ENCODE results near the gene SLC6A20. TPM values are rescaled to one million over a fixed set of nuclear protein-coding genes. Genes with fewer than 3 reads are reported as not detected.

Gene SLC6A20, protein sequence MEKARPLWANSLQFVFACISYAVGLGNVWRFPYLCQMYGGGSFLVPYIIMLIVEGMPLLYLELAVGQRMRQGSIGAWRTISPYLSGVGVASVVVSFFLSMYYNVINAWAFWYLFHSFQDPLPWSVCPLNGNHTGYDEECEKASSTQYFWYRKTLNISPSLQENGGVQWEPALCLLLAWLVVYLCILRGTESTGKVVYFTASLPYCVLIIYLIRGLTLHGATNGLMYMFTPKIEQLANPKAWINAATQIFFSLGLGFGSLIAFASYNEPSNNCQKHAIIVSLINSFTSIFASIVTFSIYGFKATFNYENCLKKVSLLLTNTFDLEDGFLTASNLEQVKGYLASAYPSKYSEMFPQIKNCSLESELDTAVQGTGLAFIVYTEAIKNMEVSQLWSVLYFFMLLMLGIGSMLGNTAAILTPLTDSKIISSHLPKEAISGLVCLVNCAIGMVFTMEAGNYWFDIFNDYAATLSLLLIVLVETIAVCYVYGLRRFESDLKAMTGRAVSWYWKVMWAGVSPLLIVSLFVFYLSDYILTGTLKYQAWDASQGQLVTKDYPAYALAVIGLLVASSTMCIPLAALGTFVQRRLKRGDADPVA
- total RNA-seq: 22.7 TPM
- long read RNA-seq, full-length matches to known transcripts: 19 of 33 reads
- long read RNA-seq, partial matches to known transcripts: 6 of 33 reads
- long read RNA-seq, other reads (novel, unspliced or antisense): 8 of 33 reads

GRCh38 chr3:45795882-45796765 is at the start of gene SLC6A20:
SLC6A20 (minus strand) TSS chr3:45796536; CDS start chr3:45796419, 117 bp downstream.
- ATAC-seq (peak; percentile 54), DNase-seq (peak; percentile 73)
- Histone ChIP-seq H3K27me3 (peaks cover 58% of the 10 kb centered on the region), H3K27ac (peak within 1 kb of the TSS; percentile 36), H3K36me3 (no peaks in the 10 kb centered on the region), H3K4me1 (peaks cover 9% of the 10 kb centered on the region), H3K4me3 (peak within 1 kb of the TSS; percentile 51), H3K9me3 (no peaks in the 10 kb centered on the region)
- TF ChIP-seq CTCF (IDR thresholded peaks at IDR 0.05): no peak
- intact Hi-C loops (cut with DNase I): no loop called here

GRCh38 chr3:45844616-45845015 is 48.3 kb upstream of the SLC6A20 start:
- TF ChIP-seq CTCF (IDR thresholded peaks at IDR 0.05): no peak
- Histone ChIP-seq H3K27me3 (no peaks in the 10 kb centered on the region), H3K27ac (no peak overlapping the region), H3K36me3 (no peaks in the 10 kb centered on the region), H3K4me3 (no peak overlapping the region), H3K9me3 (no peaks in the 10 kb centered on the region), H3K4me1 (peaks cover 14% of the 10 kb centered on the region)
- DNase-seq (no peak), ATAC-seq (no peak)
- intact Hi-C loops (cut with DNase I): no loop called here

DNA sequence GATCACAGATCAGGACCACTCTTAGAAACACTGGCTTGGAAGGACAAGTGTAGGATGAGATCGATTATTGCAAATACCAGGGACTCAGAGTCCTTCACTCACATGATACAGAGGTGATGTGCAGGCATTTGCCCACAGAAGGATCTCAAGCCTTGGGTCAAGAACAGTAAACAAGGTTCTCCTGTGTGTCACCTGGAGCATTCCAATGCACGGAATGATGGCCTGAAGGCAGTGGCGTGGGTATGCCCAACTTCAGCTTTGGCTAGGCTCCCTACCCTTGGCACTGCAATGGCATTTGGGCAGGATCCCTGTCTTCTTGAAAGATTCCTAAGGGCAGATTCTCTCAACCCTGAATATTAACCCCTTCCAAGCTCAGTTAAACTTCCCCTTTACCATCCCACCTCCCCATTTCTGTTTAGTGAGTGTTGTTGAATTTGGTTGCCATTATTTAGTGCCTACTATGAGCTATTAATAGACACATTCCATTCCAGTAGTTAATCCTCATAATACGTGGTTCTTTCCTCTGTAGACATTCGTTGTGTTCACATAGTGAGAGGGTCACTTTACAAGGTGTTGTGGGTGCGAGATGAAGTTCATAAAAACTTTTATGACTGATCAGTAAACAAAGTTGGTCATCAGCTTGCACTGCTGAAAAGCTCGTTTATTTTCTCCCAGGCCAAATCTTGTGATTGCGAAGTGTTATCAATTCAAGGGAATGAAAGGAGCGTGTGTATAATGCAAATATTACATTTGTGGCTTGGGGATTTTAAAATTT is 46.7 kb upstream of the SLC6A20 start:
- no peak overlapping the region for H3K4me3 ChIP-seq
- H3K36me3 ChIP-seq: no peaks in the 10 kb centered on the region
- no peaks in the 10 kb centered on the region for H3K27me3 ChIP-seq
- no peak overlapping the region for H3K27ac ChIP-seq
- DNase-seq: no peak
- TF ChIP-seq CTCF (IDR thresholded peaks at IDR 0.05): no peak
- H3K9me3 ChIP-seq: no peaks in the 10 kb centered on the region
- ATAC-seq: no peak
- intact Hi-C loops (cut with DNase I): no loop called here
- H3K4me1 ChIP-seq: peaks cover 14% of the 10 kb centered on the region

DNA sequence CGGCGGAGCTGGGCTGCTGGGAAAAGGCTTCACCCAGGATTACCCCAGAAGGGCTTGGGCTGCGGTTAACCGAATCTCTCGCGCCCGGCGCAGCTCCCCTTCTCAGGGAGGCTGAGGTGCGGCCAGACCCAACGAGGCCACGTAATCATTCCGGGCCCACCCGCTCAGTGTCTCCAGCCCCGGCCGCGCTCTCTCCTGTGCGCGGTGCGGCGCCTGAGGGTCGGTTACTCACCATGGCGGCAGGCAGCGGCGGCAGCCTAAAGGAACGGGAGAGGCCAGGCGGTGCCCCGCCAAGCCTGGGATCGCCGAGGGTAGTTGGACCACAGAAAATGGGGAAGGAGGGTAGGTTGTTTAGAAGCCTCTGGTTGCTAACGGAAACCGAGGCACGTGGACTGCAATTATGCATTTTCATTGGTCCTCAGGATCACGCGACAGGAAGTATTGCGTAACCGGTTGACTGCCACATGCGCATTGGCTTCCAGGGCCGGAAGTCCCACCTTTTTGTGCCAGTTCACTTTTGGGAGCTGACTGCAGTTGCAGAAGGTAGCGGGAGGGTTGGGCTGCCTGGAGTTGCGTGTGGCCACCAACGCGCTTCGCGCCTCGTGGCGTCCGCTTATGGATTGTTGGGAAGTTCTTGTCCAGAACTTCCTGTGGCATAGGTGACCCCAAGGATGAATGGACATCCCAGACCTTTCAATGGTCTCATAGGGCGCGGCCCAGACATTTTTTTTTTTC is 45.6 kb upstream of the SLC6A20 start, which contains the start of gene LZTFL1:
Gene LZTFL1, minus strand, starts transcription at position 363 of the 735 bp plus-strand sequence. Its CDS starts 128 bp downstream, at position 235.
- Histone ChIP-seq H3K4me3 (peak within 1 kb of the TSS; percentile 70), H3K9me3 (no peaks in the 10 kb centered on the region), H3K4me1 (peaks cover 14% of the 10 kb centered on the region), H3K36me3 (peaks cover 2% of the 10 kb centered on the region), H3K27me3 (no peaks in the 10 kb centered on the region), H3K27ac (peak within 1 kb of the TSS; percentile 80)
- peak; percentile 91 for DNase-seq
- no peak for TF ChIP-seq CTCF (IDR thresholded peaks at IDR 0.05)
- intact Hi-C loops (cut with DNase I): no loop called here
- ATAC-seq: peak; percentile 96

Data from upper lobe of right lung (tissue), 1 donor.